Measurements from ENCODE around the gene PRUNE2.

DNA sequence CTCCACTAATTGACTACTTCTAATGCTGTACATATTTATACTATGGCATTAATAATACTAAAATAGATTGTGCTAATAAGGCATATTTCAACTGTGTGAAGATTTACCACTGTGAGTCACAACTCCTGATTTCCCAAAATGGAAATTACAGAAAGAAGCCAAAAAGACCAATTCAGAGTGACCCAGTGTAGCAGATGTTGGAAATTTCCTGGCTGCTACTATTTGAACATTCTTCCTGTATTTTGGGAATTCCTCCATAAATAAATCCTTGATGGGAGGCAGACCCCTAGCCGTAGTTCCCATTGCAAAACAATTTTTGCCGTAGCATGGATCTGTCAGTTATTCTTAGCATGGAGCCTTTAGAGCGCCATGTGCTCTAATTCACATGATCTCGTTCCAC lies 11.4 kb upstream of the PRUNE2 start:
- no peak for TF ChIP-seq CTCF (IDR thresholded peaks at IDR 0.05)
- TF ChIP-seq EP300 (IDR thresholded peaks at IDR 0.05): no peak

Data from upper lobe of left lung (tissue), 4 donors.